Esophagus muscularis mucosa (tissue), 4 donors: Measurements from ENCODE around the gene MTFMT.

Experiments used
- EP300 ChIP-seq: sonication (generic); formaldehyde crosslinking; IDR thresholded peaks from one replicate; pipeline ENCODE4 v1.6.1; 2017; ENCODE audit warnings: antibody characterized with exemption
- POLR2A ChIP-seq: fragments of 450-650 bp; IDR thresholded peaks from one replicate; pipeline ENCODE4 v1.6.1; 2017; ENCODE audit warnings: antibody characterized with exemption, moderate library complexity, mild to moderate bottlenecking, low read depth
- POLR2AphosphoS5 ChIP-seq, 2 donors: sonication (generic); formaldehyde crosslinking; IDR thresholded peaks; one replicate each; pipeline ENCODE4 v1.6.1; 2017; ENCODE audit warnings: antibody characterized with exemption in 2 of 2
- TF ChIP-seq, protein P1 (sequence below), 3 experiments: fragments of 200-600 bp in 2 of 3; fragments of 450-650 bp in 1 of 3; sonication (generic) in 2 of 3; IDR thresholded peaks; one replicate each; pipeline ENCODE4 v1.5.1; 2017 to 2019; ENCODE audit warnings: antibody characterized with exemption in 3 of 3, mild to moderate bottlenecking in 2 of 3, moderate library complexity in 1 of 3

DNA sequence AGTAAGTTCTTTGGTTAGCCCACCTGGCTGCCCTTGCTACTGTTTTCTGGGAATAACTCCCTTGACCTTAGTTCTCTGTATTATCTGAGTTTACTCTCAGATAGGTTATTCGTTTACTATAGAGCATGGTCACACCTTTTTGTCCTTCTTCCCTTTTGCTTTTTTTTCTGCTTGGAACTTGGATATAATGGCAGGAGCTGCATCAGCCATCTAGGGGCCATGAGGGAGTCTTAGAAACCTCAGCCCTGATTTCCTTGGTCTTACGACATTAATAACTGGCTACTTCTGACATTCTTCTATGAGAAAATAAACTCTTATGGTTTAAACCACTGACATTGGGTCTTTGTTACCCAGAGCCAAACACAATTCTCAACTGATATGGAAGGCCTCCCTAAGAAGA lies 12.3 kb upstream of the MTFMT start:
- TF ChIP-seq EP300 (no peak), POLR2A (no peak), POLR2AphosphoS5 (IDR thresholded peaks at IDR 0.05) (no peak)
- TF ChIP-seq, protein P1, sequence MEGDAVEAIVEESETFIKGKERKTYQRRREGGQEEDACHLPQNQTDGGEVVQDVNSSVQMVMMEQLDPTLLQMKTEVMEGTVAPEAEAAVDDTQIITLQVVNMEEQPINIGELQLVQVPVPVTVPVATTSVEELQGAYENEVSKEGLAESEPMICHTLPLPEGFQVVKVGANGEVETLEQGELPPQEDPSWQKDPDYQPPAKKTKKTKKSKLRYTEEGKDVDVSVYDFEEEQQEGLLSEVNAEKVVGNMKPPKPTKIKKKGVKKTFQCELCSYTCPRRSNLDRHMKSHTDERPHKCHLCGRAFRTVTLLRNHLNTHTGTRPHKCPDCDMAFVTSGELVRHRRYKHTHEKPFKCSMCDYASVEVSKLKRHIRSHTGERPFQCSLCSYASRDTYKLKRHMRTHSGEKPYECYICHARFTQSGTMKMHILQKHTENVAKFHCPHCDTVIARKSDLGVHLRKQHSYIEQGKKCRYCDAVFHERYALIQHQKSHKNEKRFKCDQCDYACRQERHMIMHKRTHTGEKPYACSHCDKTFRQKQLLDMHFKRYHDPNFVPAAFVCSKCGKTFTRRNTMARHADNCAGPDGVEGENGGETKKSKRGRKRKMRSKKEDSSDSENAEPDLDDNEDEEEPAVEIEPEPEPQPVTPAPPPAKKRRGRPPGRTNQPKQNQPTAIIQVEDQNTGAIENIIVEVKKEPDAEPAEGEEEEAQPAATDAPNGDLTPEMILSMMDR (IDR thresholded peaks at IDR 0.05): no peak
